ENCODE data around the gene GON4L. TPM values are rescaled to one million over a fixed set of nuclear protein-coding genes. Genes with fewer than 3 reads are reported as not detected.
"Not testable (repeated sequence)": the region's sequence is repeated elsewhere in the genome, so short reads cannot be mapped to it uniquely, and the experiment has no call there.

The GON4L gene
- total and polyA plus RNA-seq, 7 donors = 10.6 to 29.9 (median 21.0) TPM

GRCh38 chr1:155898888-155899287 lies 41.9 kb upstream of the GON4L start:
- ATAC-seq (no peak), DNase-seq (no peak)
- intact Hi-C loops (cut with DNase I) = loop anchor here in 1 of 2 donors (10.0 kb wide), 1 partner anchor 544 kb away; no protein-coding TSS in a partner anchor
- no peaks in the 10 kb centered on the region for H3K9me3 ChIP-seq
- 79 to 84% (median 81%) methylated on average over 2 of the region's 2 CpGs for WGBS, 3 donors
- peaks cover 0 to 83% of the 10 kb centered on the region in 2 donors for H3K36me3 ChIP-seq (ENCODE audit: insufficient read depth in 1 of 2, low read depth in 1 of 2)
- H3K4me1 ChIP-seq = peaks cover 2% of the 10 kb centered on the region
- H3K27ac ChIP-seq = no peak overlapping the region
- no peaks in the 10 kb centered on the region for H3K27me3 ChIP-seq (ENCODE audit: insufficient read depth in 3 of 3, low read length in 2 of 3)
- TF ChIP-seq CTCF (IDR thresholded peaks at IDR 0.05) = no peak
- no peak overlapping the region for H3K4me3 ChIP-seq

DNA sequence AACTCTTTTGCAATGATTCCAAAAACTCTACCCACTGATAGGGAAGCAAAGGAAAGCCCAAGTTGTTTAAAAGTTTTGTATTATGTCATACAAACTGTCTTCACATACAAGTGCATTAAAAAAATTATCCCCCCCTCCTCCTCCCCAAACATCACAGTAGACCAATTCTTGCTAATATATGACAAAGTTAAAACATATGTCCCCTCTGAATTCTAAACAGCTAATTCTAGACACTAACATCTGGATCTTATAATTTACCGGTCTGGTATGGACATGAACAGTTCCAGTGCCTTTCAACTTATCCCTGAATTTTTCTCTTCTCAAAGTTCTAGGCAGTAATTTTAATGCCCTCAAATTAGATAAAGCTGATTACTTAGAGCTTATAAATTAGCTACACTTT lies 40.7 kb upstream of the GON4L start:
- no peak overlapping the region for H3K4me3 ChIP-seq
- no peak for ATAC-seq
- H3K4me1 ChIP-seq = peaks cover 10% of the 10 kb centered on the region
- H3K27ac ChIP-seq = no peak overlapping the region
- intact Hi-C loops (cut with DNase I) = loop anchor here in 1 of 2 donors (10.0 kb wide), 1 partner anchor 543 kb away; no protein-coding TSS in a partner anchor
- no peak for TF ChIP-seq CTCF (IDR thresholded peaks at IDR 0.05)
- no peak for DNase-seq
- no peaks in the 10 kb centered on the region for H3K27me3 ChIP-seq (ENCODE audit: insufficient read depth in 3 of 3, low read length in 2 of 3)
- peaks cover 0 to 72% of the 10 kb centered on the region in 2 donors for H3K36me3 ChIP-seq (ENCODE audit: insufficient read depth in 1 of 2, low read depth in 1 of 2)
- no peaks in the 10 kb centered on the region for H3K9me3 ChIP-seq
- WGBS, 3 donors = 77 to 92% (median 87%) methylated on average over 1 of the region's 1 CpG

DNA sequence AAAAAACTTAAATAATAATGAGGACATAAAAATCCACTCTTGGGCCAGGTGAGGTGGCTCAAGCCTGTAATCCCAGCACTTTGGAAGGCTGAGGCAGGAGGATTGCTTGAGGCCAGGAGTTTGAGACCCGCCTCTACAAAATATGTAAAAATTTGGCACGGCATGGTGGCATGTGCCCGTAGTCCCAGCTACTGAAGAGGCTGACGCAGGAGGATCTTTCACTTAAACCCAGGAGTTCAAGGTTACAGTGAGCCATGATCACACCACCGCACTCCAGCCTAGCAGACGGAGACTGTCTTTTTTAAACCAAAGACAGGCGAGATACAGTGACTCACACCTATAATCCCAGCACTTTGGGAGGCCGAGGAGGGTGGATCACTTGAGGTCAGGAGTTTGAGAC lies 39.5 kb upstream of the GON4L start:
- H3K27ac ChIP-seq = not testable (repeated sequence)
- 92 to 96% (median 93%) methylated on average over 8 of the region's 8 CpGs for whole genome bisulfite sequencing, 3 donors
- H3K36me3 ChIP-seq (ENCODE audit: insufficient read depth in 1 of 2, low read depth in 1 of 2) = peaks cover 0 to 59% of the 10 kb centered on the region in 2 donors

GRCh38 chr1:155895617-155896016 lies 38.6 kb upstream of the GON4L start:
- not testable (repeated sequence) for DNase-seq; ATAC-seq; H3K9me3 ChIP-seq; H3K4me3 ChIP-seq; H3K27me3 ChIP-seq (ENCODE audit: insufficient read depth in 3 of 3, low read length in 2 of 3); H3K27ac ChIP-seq
- Histone ChIP-seq H3K4me1 (peaks cover 10% of the 10 kb centered on the region), H3K36me3 (ENCODE audit: insufficient read depth in 1 of 2, low read depth in 1 of 2) (peaks cover 0 to 50% of the 10 kb centered on the region in 2 donors)
- 93 to 99% (median 93%) methylated on average over 6 of the region's 6 CpGs for WGBS, 3 donors
- intact Hi-C loops (cut with DNase I) = loop anchor here in 1 of 2 donors (10.0 kb wide), 1 partner anchor 541 kb away; no protein-coding TSS in a partner anchor

More for the DNA sequence above, 39.5 kb upstream of the GON4L start:
- not testable (repeated sequence) for DNase-seq; H3K4me3 ChIP-seq; ATAC-seq; H3K9me3 ChIP-seq; H3K27me3 ChIP-seq (ENCODE audit: insufficient read depth in 3 of 3, low read length in 2 of 3)
- intact Hi-C loops (cut with DNase I) = loop anchor here in 1 of 2 donors (10.0 kb wide), 1 partner anchor 542 kb away; no protein-coding TSS in a partner anchor
- H3K4me1 ChIP-seq = peaks cover 10% of the 10 kb centered on the region

DNA sequence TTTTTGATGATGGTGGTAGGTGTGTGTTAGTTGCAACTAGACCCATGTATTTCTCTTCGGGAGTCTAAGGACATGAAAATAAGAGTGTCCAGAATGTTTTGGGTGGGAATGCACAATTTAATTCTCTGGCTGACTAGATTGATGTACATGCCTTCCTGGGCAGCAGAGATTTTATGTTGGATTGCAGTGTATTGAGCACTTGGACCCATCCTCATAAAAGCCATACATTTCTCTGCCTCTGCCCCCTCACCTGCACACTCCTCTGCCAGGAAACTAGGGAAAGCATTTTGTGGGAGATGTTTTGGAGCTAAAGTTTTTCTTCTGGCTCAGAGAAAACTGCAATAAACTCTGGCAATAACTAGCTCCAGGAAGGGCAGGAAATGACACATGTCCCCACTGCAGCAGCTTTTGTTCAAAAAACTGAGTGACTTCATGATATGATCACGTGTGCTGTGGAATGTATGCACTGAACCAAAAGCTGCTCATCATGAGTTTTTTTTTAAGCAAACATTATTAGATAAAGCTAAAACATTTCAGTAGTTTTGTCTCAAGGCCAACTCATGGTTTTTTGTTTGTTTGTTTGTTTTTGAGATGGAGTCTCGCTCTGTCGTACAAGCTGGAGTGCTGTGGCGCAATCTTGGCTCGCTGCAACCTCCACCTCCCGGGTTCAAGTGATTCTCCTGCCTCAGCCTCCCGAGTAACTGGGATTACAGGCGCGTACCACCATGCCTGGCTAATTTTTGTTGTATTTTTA lies 36.6 kb upstream of the GON4L start:
- Histone ChIP-seq H3K27ac (peak overlapping the region; percentile 74), H3K4me3 (no peak overlapping the region), H3K36me3 (ENCODE audit: insufficient read depth in 1 of 2, low read depth in 1 of 2) (peaks cover 0 to 30% of the 10 kb centered on the region in 2 donors), H3K9me3 (no peaks in the 10 kb centered on the region), H3K27me3 (ENCODE audit: insufficient read depth in 3 of 3, low read length in 2 of 3) (no peaks in the 10 kb centered on the region), H3K4me1 (peaks cover 10% of the 10 kb centered on the region)
- no peak for TF ChIP-seq CTCF (IDR thresholded peaks at IDR 0.05)
- ATAC-seq = peak in 3 of 4 donors; percentile 50 to 57 (median 56)
- intact Hi-C loops (cut with DNase I) = loop anchor here in 1 of 2 donors (10.0 kb wide), 1 partner anchor 539 kb away; no protein-coding TSS in a partner anchor
- WGBS, 3 donors = 50 to 59% (median 54%) methylated on average over 10 of the region's 10 CpGs
- no peak for DNase-seq
